Measurements from ENCODE around the gene TCP11L2. TPM values are rescaled to one million over a fixed set of nuclear protein-coding genes. Genes with fewer than 3 reads are reported as not detected.

TCP11L2 gene
- total RNA-seq, 1 experiment from 2014 or later: 6.1 TPM

- Histone ChIP-seq H3K9ac (ENCODE audit: extremely low read depth, insufficient read length, low read length) (no peak overlapping the region), H3K23ac (ENCODE audit: insufficient read length, low read depth, low read length) (no peak overlapping the region), H3K9me3 (ENCODE audit: control insufficient read depth, low read depth, low read length) (no peaks in the 10 kb centered on the region), H4K5ac (ENCODE audit: insufficient read length, low read depth, low read length) (no peak overlapping the region), H2BK5ac (ENCODE audit: insufficient read length, low read length) (no peak overlapping the region), H4K91ac (ENCODE audit: insufficient read length, low read depth, low read length) (no peak overlapping the region), H3K79me1 (ENCODE audit: insufficient read depth, low read depth, low read length, poor library complexity, severe bottlenecking) (no peaks in the 10 kb centered on the region), H2BK15ac (ENCODE audit: low read depth, low read length) (no peak overlapping the region), H3K56ac (ENCODE audit: insufficient read length, low read depth, low read length) (no peak overlapping the region), H3K18ac (ENCODE audit: insufficient read length, low read depth, low read length) (no peak overlapping the region), H3K14ac (ENCODE audit: insufficient read depth, low read length) (no peak overlapping the region), H4K20me1 (ENCODE audit: control insufficient read depth, insufficient read depth, insufficient read length) (no peaks in the 10 kb centered on the region), H2AK5ac (ENCODE audit: insufficient read length, low read length) (no peak overlapping the region), H2BK12ac (ENCODE audit: insufficient read length, low read depth, low read length) (no peak overlapping the region), H2BK20ac (ENCODE audit: low read depth, low read length, poor library complexity, severe bottlenecking) (no peak overlapping the region), H2BK120ac (ENCODE audit: low read depth, low read length, poor library complexity, severe bottlenecking) (no peak overlapping the region), H3K27ac (ENCODE audit: insufficient read length, low read depth, low read length) (no peak overlapping the region), H3K27me3 (ENCODE audit: insufficient read depth, low read length) (no peaks in the 10 kb centered on the region), H2AFZ (ENCODE audit: low read length) (no peak overlapping the region), H4K8ac (replicated peaks; ENCODE audit: insufficient read length, low read depth, low read length) (no peak overlapping the region), H3K79me2 (ENCODE audit: insufficient read depth, low read length) (no peaks in the 10 kb centered on the region), H3T11ph (ENCODE audit: low read length) (no peak overlapping the region), H3K4me2 (ENCODE audit: insufficient read depth, insufficient read length, low read length) (no peak overlapping the region), H3K23me2 (ENCODE audit: insufficient read length, low read depth, low read length, poor library complexity, severe bottlenecking) (no peaks in the 10 kb centered on the region), H3K4me1 (ENCODE audit: insufficient read depth, low read length) (no peaks in the 10 kb centered on the region), H3K4ac (ENCODE audit: low read depth, low read length) (no peak overlapping the region)
- H3K4me3 Mint-ChIP-seq: no peak overlapping the region
- DNase-seq: no peak
- H3K4me1 Mint-ChIP-seq: peaks cover 0 to 4% of the 10 kb centered on the region in 2 experiments; a peak in 1 of 4 replicates
- peaks cover 0 to 4% of the 10 kb centered on the region in 2 experiments; a peak in 1 of 5 replicates for H3K9me3 Mint-ChIP-seq
- TF ChIP-seq CTCF (conservative IDR thresholded peaks at IDR 0.05): no peak
- no peaks in the 10 kb centered on the region for H3K27me3 Mint-ChIP-seq (ENCODE audit: low read depth)
- peaks cover 11 to 16% (median 14%) of the 10 kb centered on the region in 3 experiments; a peak in 6 of 7 replicates for H3K36me3 Mint-ChIP-seq (ENCODE audit: insufficient read depth in 1 of 3, low read depth in 3 of 3)
- no CpG with 5 or more reads among the region's 5 CpGs for WGBS (ENCODE audit: extremely low coverage, insufficient read length, low lambda C conversion rate)
- H3K27ac Mint-ChIP-seq: no peak overlapping the region
Measured at GRCh38 chr12:106386813-106387535, 84.4 kb downstream of the TCP11L2 start.
